Neural progenitor cell (in vitro differentiated cells): ENCODE data around the gene DIAPH2. TPM values are rescaled to one million over a fixed set of nuclear protein-coding genes. Genes with fewer than 3 reads are reported as not detected.

Source experiments
- DNase-seq: peaks from one replicate; pipeline ENCODE4 v3.0.0-alpha.2; 2016; ENCODE audit warnings: low spot score
- H2AFZ ChIP-seq: fragments of 200-600 bp; sonication (generic); replicated peaks from 2 replicates; pipeline ENCODE4 v1.6.1; 2016; ENCODE audit warnings: antibody characterized with exemption
- H3F3A ChIP-seq: fragments of 200-600 bp; sonication (generic); 2 replicates; pipeline ENCODE4 v1.6.1; 2016; ENCODE audit warnings: antibody characterized with exemption, low read depth
- H3K27ac ChIP-seq: fragments of 200-600 bp; sonication (generic); 2 replicates; pipeline ENCODE4 v1.5.1; 2016; ENCODE audit warnings: mild to moderate bottlenecking
- H3K27me3 ChIP-seq: fragments of 200-600 bp; sonication (generic); 2 replicates; pipeline ENCODE4 v1.6.1; 2016; ENCODE audit warnings: mild to moderate bottlenecking, moderate library complexity
- H3K36me3 ChIP-seq: fragments of 200-600 bp; sonication (generic); 2 replicates; pipeline ENCODE4 v1.5.1; 2016
- H3K4me1 ChIP-seq: fragments of 200-600 bp; sonication (generic); 2 replicates; pipeline ENCODE4 v1.6.1; 2016; ENCODE audit warnings: mixed run types
- H3K4me2 ChIP-seq: fragments of 200-600 bp; sonication (generic); 2 replicates; pipeline ENCODE4 v1.6.1; 2016
- H3K4me3 ChIP-seq: fragments of 200-600 bp; sonication (generic); 2 replicates; pipeline ENCODE4 v1.5.1; 2016
- H3K79me2 ChIP-seq: fragments of 200-600 bp; sonication (generic); 2 replicates; pipeline ENCODE4 v1.6.1; 2016; ENCODE audit warnings: low read depth
- H3K9ac ChIP-seq: fragments of 200-600 bp; sonication (generic); 2 replicates; pipeline ENCODE4 v1.6.1; 2016
- H3K9me3 ChIP-seq: fragments of 200-600 bp; sonication (generic); 2 replicates; pipeline ENCODE4 v1.5.1; 2016; ENCODE audit warnings: low read depth
- H4K20me1 ChIP-seq: fragments of 200-600 bp; sonication (generic); 2 replicates; pipeline ENCODE4 v1.6.1; 2016; ENCODE audit warnings: low read depth
- H3K27ac Mint-ChIP-seq: 3 replicates; pipeline ENCODE4 v1.8.0; 2021; ENCODE audit warnings: mixed read lengths
- H3K27me3 Mint-ChIP-seq: 2 replicates; pipeline ENCODE4 v1.8.0; 2022; ENCODE audit warnings: low read depth, mild to moderate bottlenecking, inconsistent platforms, moderate library complexity, mixed read lengths; ENCODE audit not compliant: insufficient read depth
- H3K36me3 Mint-ChIP-seq: 3 replicates; pipeline ENCODE4 v1.8.0; 2021; ENCODE audit warnings: mixed read lengths
- H3K4me1 Mint-ChIP-seq: 3 replicates; pipeline ENCODE4 v1.8.0; 2021; ENCODE audit warnings: mixed read lengths
- H3K4me3 Mint-ChIP-seq: 3 replicates; pipeline ENCODE4 v1.8.0; 2021; ENCODE audit warnings: mild to moderate bottlenecking, moderate library complexity, mixed read lengths
- H3K9me3 Mint-ChIP-seq: 3 replicates; pipeline ENCODE4 v1.8.0; 2020; ENCODE audit warnings: mixed read lengths
- CTCF ChIP-seq: fragments of 200-600 bp; sonication (generic); IDR thresholded peaks from 2 replicates; pipeline ENCODE4 v1.5.1; 2017; ENCODE audit warnings: antibody characterized with exemption, mild to moderate bottlenecking
- EZH2 ChIP-seq: fragments of 200-600 bp; sonication (generic); IDR thresholded peaks from 2 replicates; pipeline ENCODE4 v1.6.1; 2017; ENCODE audit warnings: antibody characterized with exemption, mild to moderate bottlenecking, moderate library complexity
- EZH2phosphoT487 ChIP-seq: fragments of 200-600 bp; sonication (generic); IDR thresholded peaks from 2 replicates; pipeline ENCODE4 v1.6.1; 2017; ENCODE audit warnings: antibody characterized with exemption
- total RNA-seq: library from RNA; depleted of rRNA; stranded (reverse); fragments of >200 nt; gene quantifications from 2 replicates; pipeline ENCODE4 v1.2.3, GENCODE V29; 2015; ENCODE audit warnings: low replicate concordance

Gene DIAPH2
- total RNA-seq, 1 donor from 2014 or later: 24.0 TPM

- H3K4me3 Mint-ChIP-seq: no peak overlapping the region
- H3K9me3 ChIP-seq: no peaks in the 10 kb centered on the region
- H3F3A ChIP-seq: no peaks in the 10 kb centered on the region
- H3K27me3 Mint-ChIP-seq: no peaks in the 10 kb centered on the region
- no peak overlapping the region for H3K9ac ChIP-seq
- H3K4me2 ChIP-seq: no peak overlapping the region
- H4K20me1 ChIP-seq: no peaks in the 10 kb centered on the region
- no peak overlapping the region for H2AFZ ChIP-seq
- no peak for DNase-seq
- no peak overlapping the region for H3K27ac Mint-ChIP-seq
- no peaks in the 10 kb centered on the region for H3K4me1 ChIP-seq
- peaks cover 11% of the 10 kb centered on the region for H3K9me3 Mint-ChIP-seq
- H3K4me1 Mint-ChIP-seq: no peaks in the 10 kb centered on the region
- no peaks in the 10 kb centered on the region for H3K27me3 ChIP-seq
- H3K36me3 Mint-ChIP-seq: no peaks in the 10 kb centered on the region
- no peak for TF ChIP-seq CTCF
- TF ChIP-seq EZH2phosphoT487: no peak
- no peak for TF ChIP-seq EZH2
- H3K79me2 ChIP-seq: peaks cover 6% of the 10 kb centered on the region
- H3K27ac ChIP-seq: no peak overlapping the region
- H3K4me3 ChIP-seq: no peak overlapping the region
- H3K36me3 ChIP-seq: no peaks in the 10 kb centered on the region
Measured at GRCh38 chrX:96715481-96715880, 30.8 kb downstream of the DIAPH2 start.

GRCh38 chrX:96719161-96719875, 34.7 kb downstream of the DIAPH2 start:
- Histone ChIP-seq H2AFZ (no peak overlapping the region), H3K27ac (no peak overlapping the region), H3K27me3 (no peaks in the 10 kb centered on the region), H3F3A (no peaks in the 10 kb centered on the region), H4K20me1 (no peaks in the 10 kb centered on the region), H3K4me2 (no peak overlapping the region), H3K9me3 (no peaks in the 10 kb centered on the region), H3K79me2 (no peaks in the 10 kb centered on the region), H3K4me1 (no peaks in the 10 kb centered on the region), H3K36me3 (no peaks in the 10 kb centered on the region), H3K9ac (no peak overlapping the region), H3K4me3 (no peak overlapping the region)
- no peaks in the 10 kb centered on the region for H3K4me1 Mint-ChIP-seq
- TF ChIP-seq EZH2: no peak
- H3K27me3 Mint-ChIP-seq: no peaks in the 10 kb centered on the region
- peaks cover 11% of the 10 kb centered on the region for H3K9me3 Mint-ChIP-seq
- no peak for DNase-seq
- H3K36me3 Mint-ChIP-seq: no peaks in the 10 kb centered on the region
- no peak overlapping the region for H3K4me3 Mint-ChIP-seq
- no peak overlapping the region for H3K27ac Mint-ChIP-seq

- Mint-ChIP-seq H3K36me3 (no peaks in the 10 kb centered on the region), H3K4me1 (no peaks in the 10 kb centered on the region), H3K27me3 (no peaks in the 10 kb centered on the region), H3K4me3 (no peak overlapping the region), H3K9me3 (peaks cover 11% of the 10 kb centered on the region), H3K27ac (no peak overlapping the region)
- Histone ChIP-seq H3K27me3 (no peaks in the 10 kb centered on the region), H3K36me3 (no peaks in the 10 kb centered on the region), H3K9ac (no peak overlapping the region), H3K4me3 (no peak overlapping the region), H2AFZ (no peak overlapping the region), H3K9me3 (no peaks in the 10 kb centered on the region), H4K20me1 (no peaks in the 10 kb centered on the region), H3F3A (no peaks in the 10 kb centered on the region), H3K4me2 (no peak overlapping the region), H3K79me2 (no peaks in the 10 kb centered on the region), H3K27ac (no peak overlapping the region), H3K4me1 (no peaks in the 10 kb centered on the region)
- no peak for DNase-seq
- TF ChIP-seq EZH2: no peak
Measured at GRCh38 chrX:96721354-96721753, 36.7 kb downstream of the DIAPH2 start.

GRCh38 chrX:96722781-96723180, 38.1 kb downstream of the DIAPH2 start:
- Histone ChIP-seq H2AFZ (no peak overlapping the region), H3K4me1 (no peaks in the 10 kb centered on the region), H3K9ac (no peak overlapping the region), H3K27me3 (no peaks in the 10 kb centered on the region), H3K36me3 (no peaks in the 10 kb centered on the region), H3K9me3 (no peaks in the 10 kb centered on the region), H3F3A (no peaks in the 10 kb centered on the region), H3K27ac (no peak overlapping the region), H3K79me2 (no peaks in the 10 kb centered on the region), H3K4me2 (no peak overlapping the region), H3K4me3 (no peak overlapping the region), H4K20me1 (no peaks in the 10 kb centered on the region)
- H3K27ac Mint-ChIP-seq: no peak overlapping the region
- no peaks in the 10 kb centered on the region for H3K4me1 Mint-ChIP-seq
- H3K4me3 Mint-ChIP-seq: no peak overlapping the region
- no peak for TF ChIP-seq EZH2phosphoT487
- no peak for TF ChIP-seq EZH2
- no peak for TF ChIP-seq CTCF
- H3K9me3 Mint-ChIP-seq: peaks cover 11% of the 10 kb centered on the region
- H3K36me3 Mint-ChIP-seq: no peaks in the 10 kb centered on the region
- no peaks in the 10 kb centered on the region for H3K27me3 Mint-ChIP-seq
- DNase-seq: no peak
